ENCODE data around the gene MFNG. TPM values are rescaled to one million over a fixed set of nuclear protein-coding genes. Genes with fewer than 3 reads are reported as not detected.

Gene MFNG
- polyA plus RNA-seq, 3 donors = 5.1 to 20.5 (median 19.0) TPM

DNA sequence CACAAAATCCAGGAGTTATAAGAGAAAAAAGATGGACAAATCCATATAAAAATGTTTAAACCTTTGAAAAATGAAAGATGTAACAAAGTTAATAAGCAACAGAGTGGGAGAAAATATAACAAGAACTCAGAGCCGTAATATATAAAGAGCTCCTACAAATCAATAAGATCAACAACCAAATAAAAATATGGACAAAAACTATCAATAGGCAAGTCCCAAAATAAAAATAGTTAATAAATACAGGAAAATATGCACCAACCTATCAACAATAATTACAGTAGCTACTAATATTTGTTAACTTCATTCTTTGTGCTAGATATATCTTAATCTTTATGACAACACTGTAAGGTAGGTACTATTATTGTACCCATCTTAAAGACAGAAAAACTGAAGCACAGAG is 30.3 kb upstream of the MFNG start:
- WGBS, 3 donors = 42 to 93% (median 93%) methylated on average over 1 of the region's 1 CpG
- no peak overlapping the region for H3K27ac ChIP-seq (ENCODE audit: low read depth, low read length)

DNA sequence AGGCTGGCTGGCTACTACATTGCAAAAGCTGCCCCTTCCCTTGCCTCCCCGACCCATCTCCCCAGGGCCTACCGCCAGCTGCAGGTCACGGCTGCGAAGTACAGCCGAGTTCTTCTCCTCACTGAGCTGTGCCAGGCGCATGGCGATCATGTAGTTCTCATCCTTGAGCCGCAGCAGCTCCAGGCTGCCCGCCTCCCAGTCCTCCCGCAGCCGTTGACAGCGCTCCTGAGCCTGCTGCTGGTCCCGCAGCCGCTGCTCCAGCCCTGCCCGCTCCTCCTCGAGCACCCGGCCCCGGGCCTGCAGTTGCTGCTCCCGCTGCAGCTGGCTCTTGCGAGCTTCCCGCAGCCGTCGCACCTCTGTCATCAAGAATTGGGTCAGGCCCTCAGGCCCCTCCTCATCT is 29.7 kb upstream of the MFNG start:
- no peak overlapping the region for H3K27ac ChIP-seq (ENCODE audit: low read depth, low read length)
- 83 to 93% (median 93%) methylated on average over 23 of the region's 23 CpGs for WGBS, 3 donors

DNA sequence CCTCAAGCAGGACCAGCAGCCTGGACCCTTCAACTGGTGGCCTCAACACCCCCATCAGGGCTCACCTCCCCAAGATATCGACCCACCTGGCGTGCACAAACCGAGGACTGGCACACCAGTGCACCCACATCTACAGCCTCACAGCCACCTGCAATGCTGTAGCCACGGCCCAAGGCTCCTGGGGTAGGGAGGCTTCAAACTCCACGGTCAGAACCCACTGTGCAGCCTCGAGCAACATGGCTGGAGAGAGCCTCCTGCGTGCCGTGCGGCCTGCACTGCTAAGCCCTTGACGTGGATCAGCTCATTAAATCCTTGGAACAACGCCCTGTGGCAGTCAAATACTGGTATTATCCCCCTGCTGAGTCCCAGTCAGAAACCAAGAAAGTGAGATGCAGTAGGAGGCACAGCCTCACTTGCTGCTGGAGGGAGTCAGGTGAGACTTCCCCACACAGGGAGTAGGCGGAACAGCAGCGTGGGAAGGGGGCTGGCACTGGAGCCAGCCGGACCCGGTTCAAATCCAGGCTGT is 28.4 kb upstream of the MFNG start:
- no peak overlapping the region for H3K27ac ChIP-seq (ENCODE audit: low read depth, low read length)
- 50 to 92% (median 88%) methylated on average over 15 of the region's 15 CpGs for WGBS, 3 donors

DNA sequence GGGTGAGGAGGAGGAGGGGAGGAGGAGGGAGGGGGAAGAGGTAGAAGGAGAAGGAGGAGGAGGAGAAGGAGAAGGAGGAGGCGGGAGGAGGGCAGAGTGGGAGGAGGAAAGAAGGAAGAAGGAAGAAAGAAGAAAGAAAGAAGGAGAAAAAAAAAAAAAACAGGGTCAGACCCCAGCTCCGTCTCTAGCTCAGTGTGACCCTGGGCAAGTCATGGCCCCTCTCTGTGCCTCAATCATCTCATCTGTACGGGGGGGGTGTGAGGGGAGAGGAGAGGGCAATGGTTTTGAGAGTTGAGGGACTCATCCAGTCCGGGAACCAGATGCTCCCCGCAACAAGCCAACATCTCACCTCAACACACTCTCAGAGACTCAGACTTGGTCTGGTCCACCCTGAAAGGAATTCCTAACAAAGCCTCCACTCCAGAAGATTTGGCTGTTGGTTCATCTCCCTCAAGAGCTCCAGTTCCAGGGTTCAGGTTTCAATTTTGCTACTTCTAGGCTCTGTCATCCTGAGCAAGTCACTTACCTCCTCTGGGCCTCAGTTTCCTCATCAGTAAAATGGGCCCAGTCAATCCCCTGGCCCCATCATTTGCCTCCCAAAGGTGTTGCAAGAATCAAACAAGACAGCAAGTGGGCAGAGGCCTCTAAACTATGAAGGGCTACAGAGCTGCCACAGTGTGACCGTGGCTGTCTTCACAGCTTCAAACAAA is 25.4 kb upstream of the MFNG start:
- 83 to 85% (median 84%) methylated on average over 6 of the region's 6 CpGs for WGBS, 3 donors
- no peak overlapping the region for H3K27ac ChIP-seq (ENCODE audit: low read depth, low read length)

DNA sequence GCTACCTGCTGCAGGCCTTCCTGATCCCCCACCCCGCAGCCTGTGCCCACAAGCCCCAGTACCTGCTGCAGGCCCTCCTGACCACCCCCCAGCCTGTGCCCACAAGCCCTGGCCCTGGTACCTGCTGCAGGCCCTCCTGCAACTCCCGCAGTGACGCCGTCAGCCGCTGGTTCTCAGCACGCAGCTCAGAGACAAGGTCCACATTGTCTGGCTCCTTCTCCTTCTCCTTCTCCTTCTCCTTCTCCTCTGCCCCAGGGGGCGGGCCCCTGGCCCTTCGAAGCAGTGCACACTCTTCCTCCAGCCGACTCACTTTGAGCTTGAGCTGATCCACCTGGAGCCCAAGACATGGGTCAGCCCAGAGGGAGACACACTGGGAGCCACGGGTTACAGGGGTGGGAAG is 23.9 kb upstream of the MFNG start:
- H3K27ac ChIP-seq (ENCODE audit: low read depth, low read length) = no peak overlapping the region
- WGBS, 3 donors = 52 to 73% (median 73%) methylated on average over 9 to 10 of the region's 10 CpGs

DNA sequence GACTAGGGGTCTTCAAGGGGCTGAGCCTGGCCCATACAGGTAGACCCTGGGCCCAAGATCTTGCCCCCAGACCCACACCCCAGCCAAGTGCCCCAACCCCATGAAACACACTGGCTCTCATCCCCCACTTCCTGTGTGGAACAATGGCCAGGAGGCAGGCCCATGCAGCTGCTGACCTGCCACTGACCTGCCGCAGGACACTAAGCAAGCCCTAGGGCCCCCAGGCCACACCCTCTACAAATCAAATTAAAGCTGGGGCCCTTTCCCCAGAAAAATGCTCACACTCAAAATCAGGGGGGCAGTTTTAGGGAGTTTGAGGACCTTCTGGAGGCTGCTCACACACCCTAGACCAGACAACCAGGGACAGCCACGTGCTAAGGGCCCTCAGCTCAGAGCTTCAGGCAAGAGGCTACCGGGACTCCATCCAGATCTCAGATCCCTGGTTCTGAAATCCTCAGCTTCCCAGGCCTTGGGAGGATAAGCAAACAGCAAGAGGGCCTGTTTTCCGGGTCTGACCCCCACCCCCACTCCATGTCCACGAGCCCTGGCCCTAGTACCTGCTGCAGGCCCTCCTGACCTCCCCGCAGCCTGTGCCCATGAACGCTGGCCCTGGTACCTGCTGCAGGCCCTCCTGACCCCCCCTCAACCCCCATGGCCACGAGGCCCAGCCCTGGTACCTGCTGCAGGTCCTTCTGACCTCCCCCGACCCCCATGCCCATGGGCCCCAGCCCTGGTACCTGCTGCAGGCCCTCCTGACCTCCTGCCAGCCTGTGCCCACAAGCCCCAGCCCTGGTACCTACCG is 23.1 kb upstream of the MFNG start:
- WGBS, 3 donors = 71 to 73% (median 72%) methylated on average over 7 to 9 of the region's 10 CpGs
- H3K27ac ChIP-seq (ENCODE audit: low read depth, low read length) = no peak overlapping the region

DNA sequence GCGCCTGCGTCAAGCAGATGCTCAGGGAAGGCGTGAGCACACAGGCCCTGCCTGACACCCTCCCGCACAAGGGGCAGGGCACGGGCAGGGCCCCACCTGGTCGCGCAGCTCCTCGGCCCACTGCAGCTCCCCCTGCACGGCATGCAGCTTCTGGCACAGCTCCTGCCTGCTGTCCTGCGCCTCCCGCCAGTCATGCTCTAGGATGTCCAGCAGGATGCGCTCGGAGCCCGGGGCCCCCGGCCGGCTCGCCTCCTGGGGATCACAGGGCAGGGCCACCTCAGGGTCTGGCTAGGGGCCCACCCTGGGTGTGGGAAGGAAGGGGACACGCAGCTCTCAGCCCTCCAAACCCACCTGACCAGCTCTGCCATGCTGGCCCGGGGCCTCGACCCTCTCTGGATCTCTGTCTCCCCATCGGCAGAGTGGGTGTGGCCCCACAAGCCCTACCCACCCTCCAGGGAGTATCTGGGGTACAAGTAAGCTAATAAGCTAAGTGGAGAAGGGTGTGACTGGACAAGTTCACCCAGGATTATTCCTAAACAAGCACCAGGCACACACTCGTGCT is 22.3 kb upstream of the MFNG start:
- H3K27ac ChIP-seq (ENCODE audit: low read depth, low read length) = no peak overlapping the region
- WGBS, 3 donors = 61 to 85% (median 71%) methylated on average over 22 of the region's 22 CpGs

DNA sequence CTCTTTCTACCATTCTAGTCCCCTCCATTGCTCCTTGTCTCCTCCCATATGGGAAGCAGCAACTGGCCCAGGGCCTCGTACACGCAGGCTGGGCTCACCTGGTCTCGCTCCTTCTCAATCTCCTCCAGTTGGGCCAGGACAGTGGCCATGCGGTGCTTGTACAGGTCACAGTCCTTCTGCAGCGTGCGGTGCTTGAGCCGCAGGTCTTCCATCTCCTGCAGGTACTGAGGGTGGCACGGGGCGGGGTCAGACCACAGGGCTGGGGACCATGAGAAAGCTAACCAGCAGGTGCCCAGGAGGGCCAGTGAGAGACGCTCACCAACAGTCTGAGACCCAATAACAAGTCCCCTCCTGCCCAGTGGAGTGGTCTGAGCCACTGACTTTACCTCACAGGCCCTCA is 21.5 kb upstream of the MFNG start:
- WGBS, 3 donors = 93 to 96% (median 95%) methylated on average over 10 of the region's 10 CpGs
- no peak overlapping the region for H3K27ac ChIP-seq (ENCODE audit: low read depth, low read length)

DNA sequence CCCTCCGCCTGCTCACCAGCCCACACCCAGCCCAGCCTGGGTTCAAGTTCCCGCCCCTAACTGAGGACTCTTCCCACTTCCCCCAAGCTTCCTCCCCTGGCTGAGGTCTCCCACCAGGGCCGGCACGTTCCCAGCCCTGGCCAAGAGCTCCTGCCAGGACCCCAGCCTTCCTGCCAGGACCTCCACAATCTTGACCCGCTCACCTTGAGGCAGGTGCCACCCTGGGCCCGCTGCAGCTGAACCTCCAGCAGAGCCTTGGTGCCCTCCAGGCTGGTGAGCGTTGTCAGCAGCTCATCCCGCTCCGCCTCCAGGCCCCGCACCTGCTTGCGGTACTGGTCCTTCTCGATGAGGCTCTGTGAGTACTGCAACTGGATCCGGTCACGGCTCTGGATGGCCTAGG is 19.8 kb upstream of the MFNG start:
- no peak overlapping the region for H3K27ac ChIP-seq (ENCODE audit: low read depth, low read length)
- 85 to 90% (median 88%) methylated on average over 14 of the region's 14 CpGs for WGBS, 3 donors

DNA sequence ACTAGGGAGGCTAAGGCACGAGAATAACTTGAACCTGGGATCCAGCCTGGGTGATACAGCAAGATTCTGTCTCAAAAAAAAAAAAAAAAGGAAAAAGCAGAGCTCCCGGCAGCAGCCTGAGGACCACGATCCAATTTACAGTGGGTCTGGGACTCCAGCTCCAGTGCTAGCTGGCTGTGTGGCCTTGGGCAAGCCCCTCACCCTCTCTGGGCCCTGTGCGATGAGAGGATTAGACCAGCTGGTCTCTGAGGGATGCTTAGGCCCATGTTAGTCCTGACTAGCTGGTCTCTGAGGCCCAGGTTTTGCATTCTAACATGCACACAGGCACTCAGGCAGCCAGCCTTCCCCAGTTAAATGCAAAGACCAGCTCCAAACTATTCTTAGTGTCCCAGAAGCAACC is 19.4 kb upstream of the MFNG start:
- no peak overlapping the region for H3K27ac ChIP-seq (ENCODE audit: low read depth, low read length)
- WGBS, 3 donors = 94 to 98% (median 95%) methylated on average over 4 of the region's 4 CpGs

DNA sequence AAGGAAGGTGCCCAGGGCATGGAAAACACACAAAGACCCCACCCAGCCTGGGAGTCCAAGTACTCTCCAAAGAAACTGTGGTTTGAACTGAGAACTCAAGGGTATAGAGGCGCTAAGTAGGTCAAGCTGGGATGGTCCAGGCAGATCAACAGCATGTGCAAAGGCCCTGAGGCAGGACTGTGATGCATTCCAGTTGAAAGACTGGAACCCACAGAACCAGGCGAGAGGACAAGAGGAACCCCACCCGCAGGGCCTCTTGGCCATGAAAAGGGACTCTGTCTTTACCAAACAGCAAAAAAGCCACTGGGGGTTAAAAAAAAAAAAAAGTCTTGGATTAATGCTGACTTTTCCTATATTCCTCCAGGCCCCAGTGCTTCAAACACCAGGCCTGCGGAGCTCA is 18.8 kb upstream of the MFNG start:
- H3K27ac ChIP-seq (ENCODE audit: low read depth, low read length) = no peak overlapping the region
- 92 to 97% (median 96%) methylated on average over 4 of the region's 4 CpGs for WGBS, 3 donors

DNA sequence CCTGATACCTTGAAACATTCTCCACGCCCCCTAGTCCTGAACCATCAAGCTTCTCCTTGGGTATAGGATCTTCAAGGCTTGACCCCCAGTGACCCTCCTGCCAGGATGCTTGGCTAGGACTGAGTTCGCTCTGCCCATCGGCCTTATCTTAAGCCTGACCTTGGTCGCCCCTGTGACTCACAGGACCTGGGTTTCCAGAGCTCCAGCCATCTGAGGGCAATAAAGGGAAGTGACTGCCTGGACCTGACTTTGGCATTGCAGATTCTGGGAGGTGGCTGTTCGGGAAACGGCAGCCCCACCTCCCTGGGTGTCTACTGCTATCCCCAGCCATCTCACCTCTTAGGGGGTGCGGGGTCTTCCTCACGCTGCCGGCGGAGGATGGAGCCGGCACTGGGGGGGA is 17.7 kb upstream of the MFNG start:
- no peak overlapping the region for H3K27ac ChIP-seq (ENCODE audit: low read depth, low read length)
- 43 to 73% (median 70%) methylated on average over 11 of the region's 11 CpGs for WGBS, 3 donors

DNA sequence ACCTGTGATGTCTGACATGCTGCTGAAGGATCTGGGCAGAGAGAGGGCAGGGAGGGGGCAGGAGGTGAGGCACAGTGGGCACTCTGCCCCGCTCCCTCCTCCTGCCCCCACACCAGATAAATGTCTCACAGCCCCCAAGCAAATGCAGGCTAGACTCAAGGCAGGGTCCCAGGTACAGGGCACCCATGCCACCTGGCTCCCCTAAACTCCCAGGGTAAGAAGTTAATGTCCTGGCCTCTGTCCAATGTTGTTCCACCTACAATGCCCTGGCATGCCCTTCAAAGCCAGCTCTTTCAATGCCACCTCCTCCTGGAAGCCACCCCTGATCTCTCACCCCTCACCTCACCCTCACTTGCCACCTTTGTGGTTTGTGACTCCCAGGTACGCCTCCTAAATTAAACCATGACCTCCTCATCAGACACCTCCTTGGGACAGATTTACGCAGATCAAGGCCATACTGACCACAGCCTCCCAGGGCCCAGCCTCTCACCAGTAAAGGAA is 17.0 kb upstream of the MFNG start:
- WGBS, 3 donors = 91 to 100% (median 93%) methylated on average over 3 of the region's 3 CpGs
- no peak overlapping the region for H3K27ac ChIP-seq (ENCODE audit: low read depth, low read length)

DNA sequence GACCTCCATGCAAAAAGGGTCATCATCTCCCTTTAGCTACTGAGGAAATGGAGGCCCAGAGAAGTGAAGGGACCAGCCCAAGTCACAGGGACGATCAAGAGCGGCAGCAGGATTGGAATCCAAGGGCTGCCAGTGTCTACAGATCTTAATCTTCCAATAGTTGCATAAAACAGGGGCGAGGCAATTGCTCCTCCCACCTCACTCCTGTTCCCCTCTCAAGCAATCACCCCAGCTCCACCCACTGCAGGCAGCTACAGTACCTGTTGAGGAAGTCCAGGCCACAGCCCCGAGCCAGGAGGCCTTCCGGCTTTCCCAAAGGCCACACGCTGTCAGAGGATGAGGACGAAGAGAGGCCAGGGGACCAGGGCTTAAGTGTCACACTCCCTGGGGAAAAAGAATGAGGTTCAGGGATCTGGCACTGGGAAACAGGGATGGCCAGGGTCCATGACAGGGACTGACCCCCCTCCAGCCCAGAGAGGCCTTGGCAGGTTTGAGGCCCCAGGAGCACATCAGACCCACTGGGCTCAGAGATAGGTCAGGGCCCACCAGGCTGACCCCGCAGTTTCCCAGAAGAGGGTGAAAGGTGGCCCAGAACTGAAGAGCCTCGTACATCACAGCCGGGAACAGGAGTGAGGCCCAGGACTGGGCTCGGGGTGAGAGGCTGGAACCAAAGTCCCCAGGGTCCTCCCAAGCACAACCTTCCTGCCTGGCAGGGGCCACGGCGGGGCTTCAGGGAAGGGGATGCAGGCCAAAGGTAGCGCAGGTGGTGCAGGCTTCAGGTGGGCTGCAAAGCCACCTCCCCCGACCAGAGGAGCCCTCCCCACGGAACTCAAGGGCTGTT is 16.4 kb upstream of the MFNG start:
- H3K27ac ChIP-seq (ENCODE audit: low read depth, low read length) = no peak overlapping the region
- WGBS, 3 donors = 52 to 61% (median 55%) methylated on average over 16 of the region's 16 CpGs

DNA sequence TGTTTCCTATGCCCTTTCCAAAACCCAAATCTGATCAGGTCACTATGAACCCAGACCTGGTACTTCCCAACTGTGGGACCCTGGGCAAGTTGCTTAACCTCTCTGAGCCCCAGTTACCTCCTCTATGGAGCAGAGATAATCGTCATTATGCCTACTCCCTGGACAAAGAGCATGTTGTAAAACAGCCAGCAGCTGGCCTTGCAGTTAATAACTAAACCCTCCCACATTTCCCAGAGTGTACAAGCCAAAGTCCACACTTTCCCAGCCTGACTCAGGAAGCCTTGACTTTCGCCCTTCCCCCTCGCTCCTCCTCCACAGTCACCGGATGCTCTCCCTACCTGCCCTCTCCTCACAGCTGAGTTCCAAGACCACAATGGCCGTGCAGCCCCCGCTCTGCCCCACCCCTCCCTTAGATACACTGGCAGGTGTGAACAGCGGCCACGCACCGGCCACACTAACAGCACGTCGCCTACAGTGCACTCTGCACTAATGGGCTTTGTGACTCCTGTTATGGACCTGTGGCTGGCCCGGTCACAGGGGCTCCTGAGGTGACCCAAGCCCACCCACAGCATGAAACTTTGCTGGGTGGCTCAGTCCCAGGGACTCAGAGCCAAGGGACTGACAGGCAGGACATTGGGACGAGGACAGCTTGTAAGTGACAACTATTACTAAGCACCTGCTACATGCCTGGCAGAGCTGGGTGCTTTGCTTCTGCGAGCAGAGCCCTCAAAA is 15.6 kb upstream of the MFNG start:
- WGBS, 3 donors = 15 to 43% (median 36%) methylated on average over 14 of the region's 14 CpGs
- H3K27ac ChIP-seq (ENCODE audit: low read depth, low read length) = no peak overlapping the region

DNA sequence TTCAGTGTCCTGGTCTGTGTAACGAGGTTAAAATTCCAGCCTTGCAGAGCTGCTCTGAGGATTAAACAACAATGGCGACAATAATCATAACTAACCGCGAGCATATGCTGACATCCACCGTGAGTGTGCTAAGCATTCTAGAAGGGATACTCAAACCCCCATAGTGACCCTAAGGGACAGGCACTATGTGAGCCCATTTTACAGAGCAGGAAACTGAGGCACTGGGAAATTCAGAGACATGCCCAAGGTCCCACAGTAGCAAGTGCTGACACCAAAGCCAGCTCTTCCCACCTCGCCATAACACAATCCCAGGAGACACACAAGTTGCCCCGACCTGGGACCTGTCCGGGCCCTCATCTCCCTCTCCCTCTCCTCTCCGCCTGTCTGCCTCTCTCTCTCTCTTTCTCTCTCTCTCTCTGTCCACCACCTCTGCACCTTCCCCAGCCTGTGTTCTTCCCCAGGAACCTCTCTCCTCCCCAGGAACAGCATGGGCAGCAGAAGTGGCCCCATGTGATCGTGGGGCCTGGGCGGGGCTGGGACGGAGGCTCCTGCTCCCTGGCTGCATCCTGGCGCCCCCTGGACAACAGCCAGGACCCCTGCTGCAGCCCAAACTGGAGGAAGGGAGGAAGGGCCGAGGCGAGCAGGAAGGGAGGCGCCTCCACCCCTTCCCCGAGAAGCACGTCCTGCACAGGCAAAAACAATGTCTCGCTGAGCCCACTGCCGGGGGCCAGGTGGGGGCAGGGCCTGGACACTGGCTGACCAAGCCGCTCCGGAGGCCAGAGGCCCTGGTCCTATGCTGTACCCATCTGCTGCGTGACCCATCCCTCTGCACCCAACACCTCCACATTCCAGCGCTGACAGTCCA is 14.8 kb upstream of the MFNG start:
- H3K27ac ChIP-seq (ENCODE audit: low read depth, low read length) = no peak overlapping the region
- WGBS, 3 donors = 40 to 57% (median 42%) methylated on average over 22 to 24 of the region's 24 CpGs
